ENCODE data around the gene GUCY2C.

GUCY2C gene

DNA sequence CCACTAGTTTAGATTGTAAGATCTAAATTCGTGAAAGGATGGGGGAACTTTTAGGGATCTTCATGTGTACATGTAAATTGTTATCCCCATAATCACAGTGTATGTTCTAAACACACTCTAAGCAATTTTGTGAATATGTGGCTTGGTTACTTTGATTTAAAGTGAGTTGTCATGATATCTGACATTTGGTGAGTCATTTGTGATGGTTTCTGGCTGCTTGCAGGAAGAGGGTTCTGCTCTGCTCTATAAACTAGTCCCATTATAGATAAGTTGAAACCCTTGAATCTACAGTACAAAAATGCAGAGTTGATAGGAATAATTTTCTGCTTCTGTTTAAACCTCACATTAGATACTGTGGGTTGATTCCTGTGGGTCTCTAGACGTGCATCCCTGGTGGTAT is 14.8 kb downstream of the GUCY2C start:
- DNase-seq = no peak

GRCh38 chr12:14681190-14681589 is 15.2 kb downstream of the GUCY2C start:
- DNase-seq = no peak

DNA sequence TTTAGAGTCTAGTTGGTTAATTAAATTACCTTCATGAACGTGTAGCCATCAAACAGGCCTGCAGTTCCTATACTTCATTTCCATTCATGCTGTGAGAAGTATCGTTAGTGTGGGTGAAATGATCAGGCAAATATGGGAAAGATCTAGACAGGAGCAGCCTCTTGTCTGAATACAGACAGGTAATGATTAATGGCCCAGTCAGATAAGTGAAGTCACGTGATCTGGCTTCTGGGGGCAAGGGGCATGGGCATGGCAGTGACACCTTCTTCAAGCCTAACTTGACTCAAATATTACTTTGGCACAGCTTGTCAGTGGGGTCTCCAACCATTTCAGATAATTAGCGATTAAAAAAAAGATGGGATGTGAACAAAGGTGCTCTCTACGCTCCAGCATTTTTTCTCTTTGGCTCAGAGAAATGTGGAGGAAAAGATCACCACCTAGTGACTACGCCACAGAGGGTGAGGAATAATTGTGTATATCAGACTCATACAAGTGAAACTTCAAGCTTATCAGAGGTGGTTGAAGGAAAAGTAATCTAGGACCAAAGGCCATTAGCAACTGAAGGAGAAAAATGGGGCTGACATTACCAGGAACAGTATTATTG is 17.8 kb downstream of the GUCY2C start:
- no peak for DNase-seq

GRCh38 chr12:14668591-14668990 is 27.8 kb downstream of the GUCY2C start:
- DNase-seq = no peak

- DNase-seq = peak; percentile 80
These were observed 30.7 kb downstream of the GUCY2C start for GRCh38 chr12:14665354-14666348.

GRCh38 chr12:14664434-14665023 is 31.9 kb downstream of the GUCY2C start:
- DNase-seq = peak; percentile 13

DNA sequence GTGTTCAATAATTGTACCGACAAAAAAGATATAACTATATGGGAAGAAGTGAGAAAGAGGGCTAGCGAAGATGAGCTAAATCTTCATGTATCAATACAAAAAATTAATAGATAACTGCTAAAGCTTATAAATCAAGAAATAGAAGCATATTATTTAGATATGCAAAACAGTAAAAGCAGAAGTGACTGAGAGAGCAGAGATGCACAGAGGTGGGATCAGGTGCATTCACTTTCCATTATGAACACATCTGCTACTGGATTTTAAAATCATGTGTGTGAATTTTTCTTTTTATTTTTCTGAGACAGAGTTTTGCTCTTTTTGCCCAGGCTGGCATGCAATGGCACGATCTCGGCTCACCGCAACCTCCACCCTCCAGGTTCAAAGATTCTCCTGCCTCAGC is 33.4 kb downstream of the GUCY2C start:
- no peak for DNase-seq

DNA sequence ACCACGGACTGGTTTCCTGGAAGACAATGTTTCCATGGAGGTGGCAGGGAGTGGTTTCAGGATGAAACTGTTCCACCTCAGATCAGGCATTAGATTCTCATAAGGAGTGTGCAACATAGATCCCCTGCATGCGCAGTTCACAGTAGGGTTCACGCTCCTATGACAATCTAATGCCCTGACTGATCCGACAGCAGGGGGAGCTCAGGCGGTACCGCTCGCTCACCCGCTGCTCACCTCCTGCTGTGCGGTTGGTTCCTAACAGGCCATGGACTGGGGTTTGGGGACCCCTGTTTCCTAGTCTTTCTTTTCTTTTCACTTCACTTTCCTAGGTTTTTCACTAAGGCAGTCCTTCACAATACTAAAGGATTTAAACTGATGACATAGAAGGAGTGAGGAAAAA is 39.6 kb downstream of the GUCY2C start:
- no peak for DNase-seq

DNA sequence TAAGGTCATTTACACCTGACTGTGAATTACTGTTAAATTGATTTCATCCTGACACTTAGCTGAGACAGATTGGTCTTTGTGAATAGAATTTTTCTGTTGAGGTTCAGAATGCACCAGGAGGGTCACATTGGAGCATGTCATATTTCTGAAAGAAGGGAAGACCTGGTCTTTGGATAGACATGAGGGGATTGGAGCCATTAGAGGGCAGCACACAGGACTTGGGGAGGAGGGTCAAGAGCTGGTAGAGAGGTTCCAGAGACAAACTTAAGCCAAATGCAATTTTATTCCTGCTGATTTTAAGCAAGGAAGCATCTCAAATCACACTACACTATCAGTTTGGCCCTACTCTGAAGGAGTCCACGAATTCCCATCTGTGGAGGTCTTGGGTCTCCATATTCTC is 41.1 kb downstream of the GUCY2C start:
- no peak for DNase-seq

DNA sequence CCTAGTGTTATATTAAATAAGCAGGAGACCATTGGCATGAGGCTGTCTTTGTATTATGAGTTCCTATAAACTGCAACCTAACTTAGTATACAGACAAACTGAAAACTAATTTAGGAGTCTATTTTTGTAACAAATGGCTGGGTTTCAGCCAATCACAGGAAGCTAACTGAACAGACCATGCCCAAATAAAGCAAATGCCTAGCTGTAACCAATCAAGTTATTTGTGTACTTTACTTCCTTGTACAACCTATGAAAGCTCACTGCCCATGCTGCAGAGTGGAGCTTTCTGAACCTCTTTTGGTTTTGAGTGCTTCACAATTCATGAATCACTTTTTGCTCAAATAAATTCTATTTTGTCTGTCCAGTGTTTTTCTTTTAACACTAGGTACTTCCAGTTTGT is 41.6 kb downstream of the GUCY2C start:
- no peak for DNase-seq

DNA sequence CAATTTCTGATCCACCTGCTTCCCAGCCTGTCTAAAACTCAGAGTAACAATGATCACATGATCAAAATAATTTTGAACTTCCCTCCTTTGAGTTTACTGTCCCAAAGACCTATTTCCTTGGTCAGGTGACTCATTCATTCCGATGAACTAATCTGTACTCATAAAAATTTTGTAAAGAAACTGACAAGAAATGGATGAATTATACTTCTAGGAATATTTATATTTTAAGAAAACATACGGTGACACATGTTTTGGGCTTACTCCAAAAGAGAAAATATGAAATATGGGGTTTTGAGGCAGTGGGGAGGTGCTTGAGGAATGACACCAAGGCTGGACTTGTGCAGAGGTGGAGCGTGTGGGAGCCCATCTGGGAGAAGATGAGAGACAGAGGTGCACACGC is 42.0 kb downstream of the GUCY2C start:
- no peak for DNase-seq

GRCh38 chr12:14652483-14652882 is 43.9 kb downstream of the GUCY2C start:
- DNase-seq = no peak

- DNase-seq = no peak
These were observed 45.0 kb downstream of the GUCY2C start for GRCh38 chr12:14651371-14651770.

GRCh38 chr12:14650789-14651188 is 45.6 kb downstream of the GUCY2C start:
- DNase-seq = no peak

DNA sequence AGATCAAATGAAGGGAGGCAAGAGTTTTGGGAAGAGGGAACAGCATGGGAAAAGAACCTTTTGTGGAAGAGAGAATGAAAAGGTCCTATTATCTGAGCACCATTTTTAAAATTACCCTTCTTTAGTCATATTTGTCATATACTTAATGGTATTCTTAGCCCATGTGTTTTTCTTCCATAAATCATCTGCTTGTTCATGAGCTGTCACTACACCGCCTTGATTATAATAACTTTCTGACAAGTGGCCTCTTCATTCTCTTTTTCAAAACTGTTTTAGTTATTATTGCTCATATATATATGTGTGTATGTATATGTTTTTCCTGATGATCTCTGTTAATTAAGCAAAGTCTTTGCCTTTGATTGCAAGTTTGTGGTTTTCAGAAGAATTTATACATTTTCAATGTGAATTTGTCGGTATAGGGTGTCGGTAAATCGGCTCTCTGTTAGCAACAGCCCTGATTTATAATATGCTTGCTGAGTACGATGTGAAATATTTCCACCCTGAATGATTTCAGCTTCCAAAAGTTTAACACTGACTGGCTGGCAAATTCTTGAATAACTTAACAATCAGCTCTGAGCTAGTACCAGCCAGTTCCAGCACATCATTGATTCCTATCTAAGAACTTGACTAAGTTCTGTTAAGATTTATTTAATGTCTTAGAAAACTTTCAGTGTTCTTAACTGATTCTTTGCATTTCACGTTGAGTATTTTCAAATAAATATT is 49.2 kb downstream of the GUCY2C start:
- DNase-seq = no peak

- DNase-seq = no peak
These were observed 53.1 kb downstream of the GUCY2C start for GRCh38 chr12:14643251-14643650.

DNA sequence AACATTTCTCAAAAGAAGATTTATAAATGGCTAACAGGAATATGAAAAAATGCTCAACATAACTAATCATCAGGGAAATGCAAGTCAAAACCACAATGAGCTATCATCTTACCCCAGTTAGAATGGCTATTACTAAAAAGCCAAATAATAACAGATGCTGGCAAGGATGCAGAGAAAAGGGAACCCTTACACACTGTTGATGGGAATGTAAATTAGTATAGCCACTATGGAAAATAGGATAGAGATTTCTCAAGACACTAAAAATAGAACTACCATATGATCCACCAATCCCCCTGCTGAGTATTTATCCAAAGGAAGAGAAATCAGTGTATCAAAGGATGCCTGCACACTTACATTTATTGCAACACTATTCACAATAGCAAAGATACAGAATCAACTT is 58.3 kb downstream of the GUCY2C start:
- no peak for DNase-seq

DNA sequence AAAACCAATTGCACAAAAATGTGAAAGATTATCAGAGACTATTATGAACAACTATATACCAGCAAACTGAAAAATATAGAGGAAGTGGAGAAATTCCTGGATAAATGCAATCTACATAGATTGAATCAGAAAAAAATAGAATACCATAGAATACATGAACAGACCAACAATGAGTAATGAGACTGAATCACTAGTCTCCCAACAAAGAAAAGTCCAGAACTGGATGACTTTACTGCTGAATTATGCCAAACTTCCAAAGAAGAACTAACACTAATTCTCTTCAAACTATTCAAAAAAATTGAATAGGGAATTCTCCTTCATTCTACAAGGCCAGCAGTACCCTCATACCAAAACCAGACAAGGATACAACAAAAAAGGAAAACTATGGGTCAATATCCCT is 60.6 kb downstream of the GUCY2C start:
- DNase-seq = no peak

GRCh38 chr12:14630793-14631192 is 65.6 kb downstream of the GUCY2C start:
- DNase-seq = no peak

DNA sequence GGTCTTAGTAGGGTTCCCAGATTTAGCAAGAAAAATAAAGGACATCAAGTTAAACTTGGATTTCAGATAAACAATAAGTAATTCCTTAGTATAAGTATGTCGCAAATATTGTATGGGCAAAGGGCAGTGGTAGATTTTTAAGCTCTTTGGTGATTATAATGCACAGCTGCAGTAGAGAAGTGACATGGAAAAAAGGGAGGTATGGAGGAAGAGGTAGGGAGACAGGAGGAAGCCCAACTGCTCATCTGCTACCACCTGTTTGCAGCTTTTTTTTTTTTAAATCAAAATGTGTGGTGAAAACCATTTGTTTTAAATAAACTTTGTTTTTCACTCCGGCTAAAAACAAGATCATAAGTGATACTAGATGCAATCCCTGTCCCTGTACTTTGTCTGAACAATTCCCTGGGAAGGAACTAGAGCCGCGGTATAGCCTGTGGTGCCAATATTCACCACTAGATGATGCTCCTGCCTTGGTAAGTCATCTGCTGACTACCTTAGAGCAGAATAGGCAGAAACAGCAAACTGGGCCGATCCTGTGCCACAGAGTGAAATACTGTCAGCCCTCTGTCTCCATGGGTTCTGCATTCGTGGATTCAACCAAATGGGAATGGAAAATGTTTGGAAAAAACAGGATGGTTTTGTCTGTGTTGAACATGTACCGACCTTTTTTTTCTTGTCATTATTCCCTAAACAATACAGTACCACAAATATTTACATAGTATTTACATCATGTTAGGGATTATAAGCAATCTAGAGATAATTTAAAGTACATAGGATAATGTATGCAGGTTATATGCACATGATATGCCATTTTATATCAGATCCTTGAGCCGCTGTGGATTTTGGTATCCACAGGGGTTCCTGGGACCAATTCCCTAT is 66.3 kb downstream of the GUCY2C start:
- DNase-seq = peak; percentile 50

DNA sequence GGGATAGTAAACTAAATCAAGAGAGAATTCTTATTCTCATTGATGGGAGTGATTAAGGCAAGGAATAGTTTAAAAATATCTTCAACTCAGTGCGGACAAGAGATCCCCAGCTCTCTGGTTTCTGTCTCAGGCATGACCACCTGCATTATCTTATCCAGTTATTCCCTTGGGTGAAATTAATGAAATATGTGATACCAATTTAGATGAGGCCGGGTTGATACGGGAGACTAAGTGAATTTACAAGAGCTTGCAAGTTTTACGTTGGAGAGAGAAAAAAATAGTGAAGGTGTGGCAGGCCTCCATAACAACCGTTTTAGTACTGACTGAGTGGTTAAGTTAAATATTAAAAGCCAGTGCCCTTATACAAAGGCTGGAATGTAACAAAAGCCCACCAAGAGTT is 67.6 kb downstream of the GUCY2C start:
- DNase-seq = no peak

GRCh38 chr12:14621826-14622225 is 74.6 kb downstream of the GUCY2C start:
- DNase-seq = no peak
